Omental fat pad (tissue), 4 donors: Measurements from ENCODE around the gene RENBP. TPM values are rescaled to one million over a fixed set of nuclear protein-coding genes. Genes with fewer than 3 reads are reported as not detected.

Experiments
- ATAC-seq: fragments of 150-250 bp; one replicate; pipeline ENCODE4 v1.9.1; 2016; ENCODE audit warnings: mild to moderate bottlenecking, moderate library complexity; ENCODE audit not compliant: low FRiP score
- DNase-seq: peaks from one replicate; pipeline ENCODE4 v3.0.0-alpha.2; 2019; ENCODE audit warnings: low spot score
- small RNA-seq: library from RNA; depleted of rRNA; stranded (forward); fragments of <200 nt; gene quantifications from one replicate; pipeline ENCODE3, GENCODE V24; 2016
- total RNA-seq, 4 donors: library from RNA; depleted of rRNA; stranded (reverse); fragments of >200 nt; gene quantifications; one replicate each; pipeline ENCODE4 v1.1.0, GENCODE V29; 2016
- TF ChIP-seq, protein P1 (sequence below), 3 donors: fragments of 450-650 bp; IDR thresholded peaks; one replicate each; pipeline ENCODE4 v1.5.1; 2016 to 2017; ENCODE audit warnings: antibody characterized with exemption in 3 of 3, mild to moderate bottlenecking in 3 of 3, moderate library complexity in 2 of 3

RENBP gene
- total RNA-seq, 4 donors from 2014 or later: 7.8 to 33.0 (median 26.5) TPM

DNA sequence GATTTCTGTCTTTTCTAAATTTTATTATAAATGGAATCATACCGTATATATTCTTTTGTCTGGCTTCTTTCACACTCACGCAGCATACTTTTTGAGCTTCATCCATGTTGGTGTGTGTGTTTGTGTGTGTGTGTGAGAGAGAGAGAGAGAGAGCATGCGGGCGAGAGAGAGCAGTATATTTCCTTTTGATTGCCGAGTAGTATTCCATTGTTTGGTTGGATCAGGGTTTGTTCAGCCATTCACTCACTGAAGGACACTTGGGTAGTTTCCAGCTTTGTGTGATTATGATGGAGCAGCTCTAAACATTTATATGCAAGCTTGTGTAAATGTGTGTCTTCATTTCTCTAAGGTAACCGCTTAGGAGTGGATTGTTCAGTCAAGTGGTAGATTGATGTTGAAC lies 55.3 kb downstream of the RENBP start:
- ATAC-seq: no peak
- DNase-seq: no peak
- TF ChIP-seq, protein P1, sequence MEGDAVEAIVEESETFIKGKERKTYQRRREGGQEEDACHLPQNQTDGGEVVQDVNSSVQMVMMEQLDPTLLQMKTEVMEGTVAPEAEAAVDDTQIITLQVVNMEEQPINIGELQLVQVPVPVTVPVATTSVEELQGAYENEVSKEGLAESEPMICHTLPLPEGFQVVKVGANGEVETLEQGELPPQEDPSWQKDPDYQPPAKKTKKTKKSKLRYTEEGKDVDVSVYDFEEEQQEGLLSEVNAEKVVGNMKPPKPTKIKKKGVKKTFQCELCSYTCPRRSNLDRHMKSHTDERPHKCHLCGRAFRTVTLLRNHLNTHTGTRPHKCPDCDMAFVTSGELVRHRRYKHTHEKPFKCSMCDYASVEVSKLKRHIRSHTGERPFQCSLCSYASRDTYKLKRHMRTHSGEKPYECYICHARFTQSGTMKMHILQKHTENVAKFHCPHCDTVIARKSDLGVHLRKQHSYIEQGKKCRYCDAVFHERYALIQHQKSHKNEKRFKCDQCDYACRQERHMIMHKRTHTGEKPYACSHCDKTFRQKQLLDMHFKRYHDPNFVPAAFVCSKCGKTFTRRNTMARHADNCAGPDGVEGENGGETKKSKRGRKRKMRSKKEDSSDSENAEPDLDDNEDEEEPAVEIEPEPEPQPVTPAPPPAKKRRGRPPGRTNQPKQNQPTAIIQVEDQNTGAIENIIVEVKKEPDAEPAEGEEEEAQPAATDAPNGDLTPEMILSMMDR (IDR thresholded peaks at IDR 0.05): no peak

DNA sequence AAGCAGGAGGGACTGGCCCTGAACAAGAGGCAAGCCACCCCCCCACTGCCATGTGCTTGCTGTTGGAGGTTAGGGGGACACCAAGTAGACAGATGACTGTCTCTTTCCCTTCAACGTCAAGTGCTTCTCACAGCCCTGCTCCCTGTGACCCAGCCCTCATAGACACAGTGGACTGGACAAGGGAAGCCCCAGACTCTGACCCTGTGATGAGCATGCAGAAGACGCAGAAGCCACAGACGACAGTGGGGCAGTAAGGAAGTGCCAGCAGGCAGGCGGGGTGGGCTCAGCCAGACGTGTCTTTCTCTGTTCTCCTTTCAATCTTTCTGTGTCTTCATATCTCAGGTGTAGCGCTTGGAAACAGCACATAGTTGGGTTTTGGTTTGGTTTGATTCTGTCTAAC lies 56.1 kb downstream of the RENBP start:
- ATAC-seq (no peak), DNase-seq (no peak)
- TF ChIP-seq, protein P1 (IDR thresholded peaks at IDR 0.05): no peak

DNA sequence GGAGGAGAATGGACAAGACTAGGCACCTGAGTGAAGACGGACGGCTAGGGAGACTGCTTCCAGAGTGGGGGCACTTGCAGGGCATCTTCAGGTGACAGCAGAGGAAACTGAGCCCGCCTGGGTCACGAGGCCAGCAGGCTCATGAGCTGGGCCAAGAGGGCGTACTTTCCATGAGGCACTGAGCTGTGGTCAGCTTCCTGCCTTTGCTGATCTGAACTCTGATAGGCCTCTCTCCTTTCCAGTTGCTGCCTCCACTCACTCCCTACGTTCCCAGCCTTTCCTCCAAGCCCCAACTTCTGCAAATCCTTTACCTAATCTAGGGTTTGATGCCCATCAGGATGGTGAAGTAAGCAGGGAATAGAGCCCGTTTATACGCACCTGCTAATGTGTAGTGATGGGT lies 57.1 kb downstream of the RENBP start:
- TF ChIP-seq, protein P1 (IDR thresholded peaks at IDR 0.05): no peak
- ATAC-seq (no peak), DNase-seq (no peak)

DNA sequence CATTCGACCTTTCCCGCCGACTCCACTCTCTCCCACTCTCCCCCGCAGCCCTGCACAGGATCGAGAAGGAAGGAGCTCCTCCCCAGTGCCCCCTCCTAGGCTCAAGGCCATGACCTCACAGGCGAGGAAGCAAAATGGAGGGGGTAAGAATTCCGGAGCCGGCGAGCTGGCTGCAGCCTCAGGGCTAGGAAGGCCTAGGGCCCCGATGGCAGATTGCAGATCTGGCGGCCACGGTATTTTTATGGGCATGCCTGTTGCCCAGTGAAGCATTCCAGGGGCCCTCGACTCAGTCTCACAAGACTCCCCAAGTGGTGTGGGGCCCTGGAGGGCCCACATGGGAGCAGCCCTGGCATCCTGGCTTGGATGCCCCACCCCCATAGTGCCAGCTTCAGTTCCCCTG lies 57.5 kb downstream of the RENBP start:
- no peak for DNase-seq
- no peak for ATAC-seq
- TF ChIP-seq, protein P1 (IDR thresholded peaks at IDR 0.05): no peak

DNA sequence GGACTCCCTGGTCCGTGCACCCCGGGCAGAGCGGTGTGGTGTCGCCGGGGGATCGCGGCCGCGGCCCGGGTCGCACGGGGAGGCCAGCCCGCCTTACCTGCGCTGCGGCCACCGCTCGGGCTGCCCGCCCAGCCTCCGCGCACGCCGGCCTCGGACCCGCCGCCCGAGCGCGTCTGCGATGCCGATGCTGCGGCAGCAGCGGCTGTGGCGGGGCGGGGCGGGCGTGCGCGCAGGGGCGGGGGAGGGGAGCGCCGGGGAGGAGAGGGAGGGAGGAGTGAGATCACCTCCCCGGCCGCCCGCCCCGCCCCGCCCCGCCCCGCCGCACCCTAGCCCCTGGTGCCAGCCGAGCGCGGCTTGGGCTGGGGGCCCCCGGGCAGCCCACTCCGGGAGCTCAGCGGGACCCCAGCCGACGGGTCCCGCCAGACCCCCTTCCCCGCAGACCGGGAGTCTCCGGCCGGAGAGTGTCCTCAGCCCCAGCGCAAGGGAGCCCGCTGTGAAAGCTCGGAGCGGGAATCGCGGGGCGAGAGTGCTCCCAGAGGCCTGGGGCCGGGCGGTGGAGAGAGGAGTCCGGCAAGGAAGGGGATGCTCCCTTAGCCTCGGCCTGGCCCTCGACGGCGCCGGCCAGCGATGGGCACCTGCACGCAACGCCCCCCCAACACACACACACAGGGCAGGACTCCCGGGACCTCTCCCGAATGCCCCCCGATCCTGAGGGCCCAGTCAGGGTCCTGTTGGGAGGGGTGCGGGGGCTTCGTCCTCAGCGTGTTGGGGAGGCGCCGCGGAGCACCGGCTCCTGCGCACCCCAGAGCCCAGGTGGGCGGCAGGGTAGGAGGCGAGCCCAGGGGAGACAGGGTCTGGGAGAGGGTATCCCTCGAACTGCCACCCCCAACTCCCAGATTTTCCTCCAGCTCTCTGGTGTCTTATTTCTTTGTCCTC lies 58.2 kb downstream of the RENBP start, which contains the start of gene L1CAM:
L1CAM (minus strand) TSS at position 206 of the 936 bp plus-strand sequence. CDS start 10,337 bp downstream, outside the sequence.
- ATAC-seq (no peak), DNase-seq (no peak)
- TF ChIP-seq, protein P1 (IDR thresholded peaks at IDR 0.05): no peak

Small RNAs within 50 kb of the gene (small RNA-seq; reads per million reads assigned to genes)
- 0.39 reads per million for gene MIR3202-1

Other genes starting within 250 kb of the RENBP start
- 100 to 1,000 TPM; 119 to 421 (median 240) TPM for gene BCAP31, start 220.3 kb downstream of the RENBP start, total RNA-seq
- gene ABCD1, start 219.8 kb downstream of the RENBP start, total RNA-seq: 10 to 100 TPM; 17.5 to 38.9 (median 23.4) TPM
- gene PLXNB3, start 180.4 kb downstream of the RENBP start, total RNA-seq: 10 to 100 TPM in 2 of 4 donors, 1 to 10 TPM in 2; 3.2 to 13.2 (median 10.2) TPM
- under 1 TPM in 3 of 4 donors, not detected in 1; 0.12 to 0.47 (median 0.19) TPM for gene SRPK3, start 163.6 kb downstream of the RENBP start, total RNA-seq
- gene IDH3G, start 150.3 kb downstream of the RENBP start, total RNA-seq: 100 to 1,000 TPM in 1 of 4 donors, 10 to 100 TPM in 3; 71.9 to 119 (median 89.7) TPM
- 100 to 1,000 TPM; 126 to 249 (median 179) TPM for gene SSR4, start 150.0 kb downstream of the RENBP start, total RNA-seq
- gene PDZD4, start 114.1 kb downstream of the RENBP start, total RNA-seq: 1 to 10 TPM; 1.9 to 2.6 (median 2.2) TPM
- 1 to 10 TPM in 3 of 4 donors, under 1 TPM in 1; 0.37 to 2.8 (median 1.6) TPM for gene L1CAM, start 58.5 kb downstream of the RENBP start, total RNA-seq
- 10 to 100 TPM in 1 of 4 donors, 1 to 10 TPM in 2, under 1 TPM in 1; 0.74 to 22.7 (median 3.6) TPM for gene AVPR2, start 40.0 kb downstream of the RENBP start, total RNA-seq
- 10 to 100 TPM; 16.6 to 72.2 (median 36.4) TPM for gene ARHGAP4, start 18.4 kb downstream of the RENBP start, total RNA-seq
- 100 to 1,000 TPM in 1 of 4 donors, 10 to 100 TPM in 3; 85.7 to 101 (median 90.7) TPM for gene NAA10, start 9.6 kb downstream of the RENBP start, total RNA-seq
- 10 to 100 TPM; 21.5 to 41.5 (median 30.8) TPM for gene HCFC1, start 27.2 kb upstream of the RENBP start, total RNA-seq
- gene TMEM187, start 28.1 kb upstream of the RENBP start, total RNA-seq: 1 to 10 TPM; 1.9 to 9.0 (median 4.5) TPM
- 10 to 100 TPM; 43.1 to 85.3 (median 78.4) TPM for gene IRAK1, start 75.3 kb upstream of the RENBP start, total RNA-seq
- gene MECP2, start 153.1 kb upstream of the RENBP start, total RNA-seq: 10 to 100 TPM; 48.8 to 66.7 (median 56.0) TPM
- not detected for gene OPN1LW, start 199.6 kb upstream of the RENBP start, total RNA-seq
- gene OPN1MW, start 238.0 kb upstream of the RENBP start, total RNA-seq: not detected